DMS153 treated with DMSO at 0.1 percent for 48 hours (cell line): Measurements from ENCODE around the gene ITPKB.

Source experiments
- DNase-seq: peaks from one replicate; lab custom pipeline; 2025; ENCODE audit not compliant: unreplicated experiment; lab: John Stamatoyannopoulos, UW

The ITPKB gene

DNA sequence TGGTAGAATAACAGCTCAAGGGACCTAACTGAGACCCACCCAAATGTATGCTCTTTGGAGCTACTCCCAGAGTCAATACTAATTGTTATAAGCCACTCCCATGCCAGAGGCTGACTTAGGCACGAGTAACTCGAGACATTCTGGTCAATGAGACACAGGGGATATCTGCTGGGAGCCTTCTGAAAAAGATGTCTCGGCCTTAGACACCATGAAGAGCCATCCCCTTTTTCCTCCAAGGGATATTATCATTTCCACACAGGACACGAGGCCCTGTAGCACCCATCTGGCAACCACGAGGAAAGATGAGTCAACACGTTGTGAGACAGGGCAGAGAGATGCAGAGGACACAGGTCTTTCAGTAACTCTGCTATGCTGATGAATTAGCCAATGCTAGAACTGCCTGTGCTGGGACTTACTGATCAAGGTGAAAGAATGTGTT, 30.7 kb downstream of the ITPKB start:
- no peak for DNase-seq

- DNase-seq: peak; percentile 64
Observed at GRCh38 chr1:226706684-226707083, 32.4 kb downstream of the ITPKB start.

DNA sequence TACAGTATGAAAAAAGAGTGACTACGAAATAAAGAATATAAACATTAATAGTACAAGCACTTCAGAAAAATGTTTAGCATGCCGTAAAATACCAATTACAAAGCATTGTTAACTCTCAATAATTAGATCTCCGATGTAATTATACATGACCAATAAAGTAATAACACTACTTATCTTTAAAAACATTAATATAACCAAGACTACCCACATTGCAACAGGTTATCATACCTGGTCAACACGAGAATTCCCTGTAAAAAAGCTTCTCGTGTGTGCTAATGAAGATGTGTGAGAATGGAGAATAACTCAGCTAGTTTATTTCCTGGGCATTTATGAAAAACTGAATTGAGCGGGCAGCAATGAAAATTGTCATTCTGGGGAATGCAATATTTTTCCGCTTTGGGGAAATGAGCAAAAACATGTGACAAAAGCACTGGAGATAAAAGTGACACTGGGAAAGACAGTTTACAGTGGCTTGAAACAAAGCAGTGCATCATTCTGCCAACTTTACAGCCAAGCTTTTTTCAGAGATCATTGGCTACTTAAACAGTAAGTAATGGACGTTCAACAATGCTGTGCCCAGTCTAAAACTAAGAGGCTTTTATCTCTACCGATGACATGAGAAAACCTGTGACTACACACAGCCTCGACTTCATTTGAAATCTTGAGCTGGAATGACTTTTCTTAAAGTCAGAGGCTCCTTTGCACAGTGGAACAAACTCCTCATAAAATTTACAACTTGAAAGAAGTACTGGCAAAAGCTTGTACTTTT, 34.7 kb downstream of the ITPKB start:
- DNase-seq: no peak

DNA sequence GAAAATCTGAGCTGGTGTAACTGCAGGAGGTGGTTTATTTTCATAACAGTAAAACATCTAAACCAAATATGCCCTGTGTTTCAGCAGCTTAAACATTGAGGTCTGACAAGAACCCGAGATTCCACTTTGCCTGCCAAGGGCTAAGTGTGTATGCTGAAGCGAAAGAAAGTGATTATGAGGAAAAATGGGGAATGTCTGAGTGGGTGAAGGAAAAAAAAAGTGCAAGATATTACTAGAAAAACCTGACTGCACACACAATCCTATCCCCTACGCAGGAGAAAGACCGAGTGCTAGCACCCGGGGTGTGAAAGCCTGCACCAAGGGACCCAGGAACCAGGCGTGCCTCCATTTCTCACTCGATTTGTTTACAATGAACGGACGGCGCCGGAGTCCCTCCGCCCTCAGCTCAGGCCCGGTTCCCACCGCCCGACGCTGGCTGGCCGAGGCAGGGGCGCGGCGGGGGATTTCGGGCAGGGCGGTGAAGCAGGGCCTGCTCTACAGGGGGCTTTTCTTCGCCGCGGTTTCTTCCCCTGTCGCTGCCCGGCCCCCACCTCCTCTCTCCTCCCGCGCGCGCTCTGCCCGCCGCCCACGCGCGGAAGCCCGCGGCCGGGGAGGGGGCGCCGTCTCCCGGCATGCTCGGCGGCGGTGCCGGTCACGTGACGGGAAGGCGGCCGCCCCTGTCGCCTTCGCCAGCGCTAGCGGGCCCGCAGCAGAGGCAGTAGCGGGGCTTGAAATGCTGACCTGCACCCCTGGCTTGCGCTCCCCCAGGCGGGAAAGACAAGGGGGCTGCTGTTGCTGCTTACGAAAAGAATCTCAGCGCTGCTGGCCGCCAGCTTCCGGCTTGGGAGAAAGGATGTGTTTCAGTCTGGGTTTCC, 35.9 kb downstream of the ITPKB start:
- DNase-seq: peak; percentile 73

GRCh38 chr1:226702318-226702956, 36.6 kb downstream of the ITPKB start:
- no peak for DNase-seq

- DNase-seq: no peak
Observed at GRCh38 chr1:226700861-226701260, 38.2 kb downstream of the ITPKB start.

DNA sequence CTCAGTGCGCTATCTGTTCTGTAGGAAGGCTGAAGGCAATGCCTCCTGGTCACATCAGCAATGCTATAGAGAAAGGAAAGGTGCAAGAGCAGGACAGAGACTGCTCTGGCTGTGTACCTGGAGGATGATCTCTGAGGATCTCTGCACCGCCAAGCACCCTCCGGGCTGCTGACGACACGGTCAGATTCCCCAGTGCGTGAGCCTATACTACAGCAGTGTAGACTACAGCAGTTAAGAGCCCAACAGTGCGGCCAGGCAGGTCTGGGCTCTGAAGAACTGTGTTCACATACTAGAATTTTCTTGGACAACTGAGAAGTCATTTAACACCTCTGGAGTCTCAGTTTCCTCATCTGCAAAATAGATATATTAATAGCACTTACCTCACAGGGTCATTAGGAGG, 39.9 kb downstream of the ITPKB start:
- DNase-seq: no peak

GRCh38 chr1:226698659-226699058, 40.4 kb downstream of the ITPKB start:
- DNase-seq: no peak

DNA sequence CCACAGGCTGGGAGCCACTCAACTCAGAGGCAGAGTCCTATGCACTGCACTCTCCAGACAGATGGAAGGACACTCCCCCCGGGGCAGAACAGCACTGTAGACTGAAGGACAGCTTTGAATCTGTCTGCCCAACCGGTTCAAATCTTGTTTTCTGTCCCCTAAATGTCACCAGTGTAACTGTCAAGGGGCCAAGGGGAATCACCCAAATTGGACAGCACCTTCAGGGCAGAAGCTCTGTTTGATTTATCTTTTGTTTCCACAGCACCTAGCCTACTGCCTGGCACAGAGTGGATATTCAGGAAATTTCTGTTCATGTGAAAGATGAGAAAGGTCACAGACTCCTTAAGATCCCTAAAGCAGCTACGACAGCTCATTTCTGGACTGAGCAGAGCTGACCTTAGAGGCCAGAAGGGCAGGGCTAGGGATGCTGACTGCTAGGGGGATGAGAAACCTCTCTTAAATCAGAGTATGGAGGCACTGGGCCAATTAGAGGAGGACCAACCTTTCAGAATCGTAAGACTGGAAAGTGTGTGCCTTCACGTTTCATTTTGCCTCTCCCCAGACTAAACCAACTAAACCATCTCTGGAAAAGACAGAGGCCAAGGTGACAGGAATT, 41.0 kb downstream of the ITPKB start:
- no peak for DNase-seq

DNA sequence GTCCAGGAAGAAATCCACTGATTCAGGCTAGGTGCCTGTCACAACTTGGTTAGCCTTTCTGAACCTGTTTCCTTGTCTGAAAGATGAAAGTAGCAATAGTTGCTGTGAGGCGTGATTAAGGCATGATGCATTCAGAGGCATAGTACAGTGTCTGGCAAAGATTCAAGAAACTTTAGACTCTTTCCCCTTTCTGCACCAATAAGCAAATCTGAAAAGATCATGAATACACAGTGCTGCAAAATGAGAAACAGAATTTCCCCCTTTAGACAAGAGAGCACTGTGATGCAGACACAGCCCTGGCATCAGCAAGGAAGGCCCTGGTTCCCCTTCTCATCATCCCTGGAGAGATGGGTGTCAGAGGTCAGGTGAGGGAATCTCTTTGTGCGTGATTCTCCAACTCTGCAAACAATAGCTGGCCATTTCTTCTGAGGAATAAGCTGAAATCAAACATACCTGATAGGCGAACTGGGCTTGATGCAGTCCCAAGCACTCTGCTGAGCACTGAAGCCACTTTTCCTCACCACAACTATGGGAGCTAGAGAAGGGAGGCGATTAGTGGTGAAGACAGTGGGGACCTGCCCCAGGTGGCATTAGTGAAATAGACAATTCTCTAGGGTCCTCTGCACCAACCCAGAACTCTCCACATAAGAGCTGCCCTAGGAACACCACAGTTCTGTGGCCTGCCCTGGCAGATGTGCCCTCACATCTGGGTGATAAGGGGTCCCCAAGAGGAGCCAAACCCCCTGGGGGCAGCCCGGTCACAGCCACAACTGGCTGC, 41.7 kb downstream of the ITPKB start:
- no peak for DNase-seq

- DNase-seq: no peak
Observed at GRCh38 chr1:226696547-226696946, 42.5 kb downstream of the ITPKB start.

- no peak for DNase-seq
Observed at GRCh38 chr1:226695335-226695900, 43.7 kb downstream of the ITPKB start.

- DNase-seq: no peak
Observed at GRCh38 chr1:226692823-226693222, 46.3 kb downstream of the ITPKB start.

- DNase-seq: no peak
Observed at GRCh38 chr1:226692051-226692792, 46.9 kb downstream of the ITPKB start.

DNA sequence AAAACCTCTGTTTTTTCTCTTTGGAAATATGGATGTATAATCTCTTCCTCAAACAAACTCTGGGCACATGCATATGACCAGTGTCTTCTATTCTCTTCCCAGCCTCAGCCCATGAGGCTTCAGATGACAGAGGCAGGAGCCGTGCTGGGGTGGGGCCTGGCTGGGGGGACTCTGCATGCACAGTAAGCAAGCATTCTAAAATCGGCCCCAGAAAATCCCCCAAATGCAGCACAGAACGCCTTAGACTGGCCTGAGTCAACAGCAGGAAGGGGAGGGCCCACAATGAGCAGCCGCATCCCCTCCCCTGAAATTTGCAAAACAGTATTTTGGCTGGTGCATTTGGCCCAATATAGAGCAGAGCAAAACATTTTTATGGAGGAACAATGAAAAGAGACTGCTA, 47.8 kb downstream of the ITPKB start:
- DNase-seq: no peak

- DNase-seq: peak; percentile 96
Observed at GRCh38 chr1:226690460-226690982, 48.6 kb downstream of the ITPKB start.

- no peak for DNase-seq
Observed at GRCh38 chr1:226688808-226689207, 50.3 kb downstream of the ITPKB start.

DNA sequence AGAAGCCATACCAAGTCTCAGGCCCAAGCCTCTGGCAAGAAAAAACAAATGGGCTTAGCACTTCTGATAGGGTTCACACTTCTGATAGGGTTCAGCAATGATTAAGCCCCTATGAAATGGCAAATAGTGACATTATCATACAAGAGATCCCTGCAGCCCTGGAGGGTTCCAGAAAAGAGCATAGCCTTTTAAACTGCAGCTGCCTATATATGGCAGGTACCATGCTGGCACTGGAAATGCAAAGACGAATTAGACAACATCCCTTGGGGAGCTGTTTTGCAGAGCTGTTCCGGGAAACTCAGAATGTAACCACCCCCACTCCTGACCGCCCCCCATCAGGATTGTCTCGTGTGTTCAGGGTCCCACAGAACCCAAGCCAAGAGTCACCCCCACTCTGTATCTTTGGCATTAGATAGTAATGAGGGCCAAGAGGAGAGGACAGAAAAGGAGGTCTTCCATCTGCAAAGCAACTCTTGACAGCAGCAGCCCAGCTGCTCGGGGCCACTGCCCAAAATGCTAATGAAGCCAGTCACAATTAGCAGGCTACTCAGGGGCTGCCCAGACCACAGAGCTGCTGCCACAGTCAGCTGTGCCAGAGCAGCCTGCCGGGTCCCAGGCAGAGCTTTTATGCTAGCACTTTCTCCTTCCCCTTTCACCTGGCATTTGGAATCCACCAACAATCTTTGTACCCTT, 50.9 kb downstream of the ITPKB start:
- no peak for DNase-seq

DNA sequence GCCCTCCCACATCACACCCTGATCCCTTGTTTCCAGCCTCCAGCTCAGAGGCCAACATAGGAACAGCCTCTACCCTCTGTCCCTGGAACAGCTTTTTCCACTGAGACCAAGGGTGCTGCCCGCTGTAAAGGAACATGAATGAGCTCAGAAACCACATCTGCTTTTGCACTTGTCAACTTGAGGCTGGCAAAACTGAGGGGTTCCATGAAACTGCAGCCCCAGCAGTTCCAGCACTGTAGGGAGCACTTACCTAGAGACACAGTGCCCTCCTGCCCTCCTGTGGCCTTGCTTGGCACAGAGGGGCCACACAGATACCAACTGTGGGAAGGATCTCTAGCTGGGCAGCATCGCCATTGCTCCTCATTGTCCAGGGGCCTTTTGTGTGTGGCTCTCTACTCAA, 51.7 kb downstream of the ITPKB start:
- DNase-seq: peak; percentile 21
